Testis (tissue), 2 donors: ENCODE data around the gene AP2A2.

Experiments
- CTCF ChIP-seq, 3 experiments: fragments of 450-650 bp in 2 of 3; fragments of 200-600 bp in 1 of 3; sonication (generic) in 1 of 3; IDR thresholded peaks; one replicate each; pipeline ENCODE4 v1.5.1; 2016 to 2019; ENCODE audit warnings: antibody characterized with exemption in 3 of 3, mild to moderate bottlenecking in 2 of 3, moderate library complexity in 1 of 3
- POLR2A ChIP-seq: fragments of 450-650 bp; IDR thresholded peaks from one replicate; pipeline ENCODE4 v1.6.1; 2017; ENCODE audit warnings: antibody characterized with exemption, mild to moderate bottlenecking, moderate library complexity

- TF ChIP-seq CTCF (IDR thresholded peaks at IDR 0.05) (no peak), POLR2A (no peak)
These were observed 42.1 kb upstream of the AP2A2 start for GRCh38 chr11:883527-883926.
